Amniotic epithelial cell (primary cell): ENCODE measurements around the gene MAD1L1.
"Not testable (repeated sequence)": the region's sequence is repeated elsewhere in the genome, so short reads cannot be mapped to it uniquely, and the experiment has no call there.

Source experiments
- DNase-seq: peaks from one replicate; pipeline ENCODE4 v3.0.0-alpha.2; 2010; ENCODE audit warnings: low read depth

Gene MAD1L1

DNA sequence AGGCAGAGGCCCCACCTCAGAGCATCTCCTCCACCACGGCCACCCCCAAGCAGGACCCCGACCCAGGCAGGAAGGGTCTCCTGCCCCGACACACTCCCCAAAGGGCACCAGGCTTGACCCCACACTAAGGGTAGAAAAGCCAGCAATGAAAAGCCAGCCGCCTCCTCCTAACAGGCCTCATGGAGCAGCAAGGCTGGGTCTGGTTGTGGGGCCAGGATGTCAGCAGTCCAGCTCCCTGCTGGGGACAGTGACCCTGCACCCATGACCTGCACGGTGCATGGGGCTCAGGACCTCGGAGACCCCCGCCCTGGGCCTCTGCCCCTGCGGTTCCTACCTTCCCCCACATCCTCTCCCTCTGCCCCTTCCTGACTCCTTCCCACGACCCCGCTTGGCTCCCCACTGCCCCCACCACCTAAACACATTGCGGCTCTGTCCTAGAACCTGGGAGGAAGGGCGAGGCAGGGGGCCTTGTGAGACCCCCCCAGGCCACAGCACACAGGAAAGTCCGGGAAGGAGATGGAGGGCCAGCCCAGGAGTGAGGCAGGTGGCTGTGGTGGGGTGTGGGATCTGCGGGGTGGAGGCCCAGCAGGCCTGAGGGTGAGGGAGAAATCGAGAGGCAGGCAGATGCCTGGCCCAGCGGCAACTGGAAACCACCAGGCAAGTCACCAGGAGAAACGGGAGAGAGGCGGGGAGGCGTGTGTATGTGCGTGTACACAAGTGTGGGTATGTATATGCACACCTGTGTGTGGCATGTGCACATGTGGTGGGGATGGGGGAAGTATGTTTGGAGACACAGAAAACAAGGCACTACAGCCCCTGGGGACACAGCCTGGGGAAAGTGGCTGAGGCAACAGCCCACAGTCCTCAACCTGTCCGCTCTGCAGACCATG is 229.9 kb downstream of the MAD1L1 start:
- no peak for DNase-seq

GRCh38 chr7:2001601-2002442 is 230.9 kb downstream of the MAD1L1 start:
- DNase-seq, result no peak

DNA sequence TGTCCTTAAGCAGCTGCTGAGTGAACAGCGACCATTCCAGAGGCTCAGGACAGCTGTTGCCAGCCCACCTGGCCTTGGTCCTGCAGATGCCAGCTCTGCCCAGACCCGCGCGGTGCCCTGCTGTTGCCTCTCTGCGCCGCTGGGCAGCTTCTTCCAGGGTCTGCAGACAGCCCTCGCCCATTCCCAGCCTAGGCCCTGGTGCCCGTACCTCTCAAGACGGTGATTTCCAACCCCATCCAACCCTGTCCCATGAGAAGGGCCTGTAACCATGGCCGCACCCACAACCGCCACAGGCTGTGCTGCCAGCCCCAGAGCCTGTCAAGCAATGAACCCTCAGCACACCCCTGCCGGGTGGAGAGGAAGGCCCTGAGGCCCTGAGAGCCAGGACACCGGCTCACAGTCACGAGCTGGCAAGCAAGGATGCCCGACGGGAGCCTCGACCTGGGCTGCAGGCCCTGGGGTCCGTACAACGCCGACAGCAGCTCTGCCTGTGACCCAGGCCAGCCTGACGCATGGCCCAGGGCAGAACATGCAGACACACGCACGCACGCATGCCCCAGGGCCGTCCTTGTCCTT is 231.9 kb downstream of the MAD1L1 start:
- DNase-seq, result no peak

DNA sequence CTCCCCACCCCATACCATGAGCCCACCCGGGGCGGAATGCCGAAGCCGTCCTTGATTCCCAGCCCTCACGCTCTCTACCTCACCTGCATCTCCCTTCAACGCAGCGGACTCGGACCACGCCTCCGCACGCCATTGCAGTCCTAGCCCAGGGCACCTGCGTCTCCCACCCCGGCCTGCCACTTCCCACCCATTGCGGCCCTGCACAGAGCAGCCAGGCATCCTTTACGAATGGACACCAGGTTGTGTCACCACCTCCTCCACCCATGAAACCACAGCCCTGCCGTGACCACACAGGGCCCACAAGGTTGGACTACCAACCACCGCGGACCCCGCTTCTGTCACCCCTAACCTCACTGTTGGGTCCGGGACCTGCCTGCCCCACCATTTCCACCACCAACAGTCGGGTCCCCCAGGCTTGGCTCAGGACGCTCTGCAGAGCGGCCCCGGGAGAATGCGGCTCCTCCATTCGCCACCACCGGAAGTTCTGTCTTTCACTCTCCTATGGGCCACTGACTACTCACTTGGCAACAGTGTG is 232.5 kb downstream of the MAD1L1 start:
- no peak for DNase-seq

DNA sequence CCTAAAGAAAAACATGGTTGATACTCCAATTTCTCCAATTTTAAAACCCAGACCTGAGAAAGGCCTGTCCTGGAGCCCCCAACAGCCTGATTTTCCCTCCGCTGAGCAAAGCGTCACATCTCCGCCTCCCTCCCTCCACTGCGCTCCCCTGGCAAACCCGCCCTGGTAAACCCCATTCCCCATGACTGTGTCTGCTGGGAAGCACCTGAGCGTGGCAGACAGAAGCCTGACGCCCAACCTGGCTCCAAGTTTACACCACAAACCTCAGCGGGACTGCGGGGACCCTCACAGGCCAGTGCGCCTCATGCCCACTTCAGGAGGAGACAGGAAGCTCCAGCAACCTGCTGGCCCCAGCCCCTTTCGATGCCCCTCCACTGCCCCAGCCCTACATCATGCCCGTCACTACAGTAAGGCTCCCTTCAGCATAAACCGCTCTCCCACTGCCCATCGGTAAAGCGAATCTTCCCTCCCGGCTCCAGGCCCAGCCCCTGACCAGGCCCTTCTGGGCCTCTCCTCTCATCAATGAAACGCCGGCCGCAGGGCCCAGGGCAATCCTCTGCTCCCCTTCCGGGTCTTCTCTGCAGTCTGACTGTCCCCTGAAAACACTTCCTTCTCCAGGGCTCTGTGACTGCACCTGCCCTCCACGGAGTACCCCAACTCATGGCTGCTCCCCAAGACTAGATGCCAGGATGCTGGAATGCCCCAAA is 233.3 kb downstream of the MAD1L1 start:
- no peak for DNase-seq

GRCh38 chr7:1998146-1998545 is 234.6 kb downstream of the MAD1L1 start:
- DNase-seq, result no peak

DNA sequence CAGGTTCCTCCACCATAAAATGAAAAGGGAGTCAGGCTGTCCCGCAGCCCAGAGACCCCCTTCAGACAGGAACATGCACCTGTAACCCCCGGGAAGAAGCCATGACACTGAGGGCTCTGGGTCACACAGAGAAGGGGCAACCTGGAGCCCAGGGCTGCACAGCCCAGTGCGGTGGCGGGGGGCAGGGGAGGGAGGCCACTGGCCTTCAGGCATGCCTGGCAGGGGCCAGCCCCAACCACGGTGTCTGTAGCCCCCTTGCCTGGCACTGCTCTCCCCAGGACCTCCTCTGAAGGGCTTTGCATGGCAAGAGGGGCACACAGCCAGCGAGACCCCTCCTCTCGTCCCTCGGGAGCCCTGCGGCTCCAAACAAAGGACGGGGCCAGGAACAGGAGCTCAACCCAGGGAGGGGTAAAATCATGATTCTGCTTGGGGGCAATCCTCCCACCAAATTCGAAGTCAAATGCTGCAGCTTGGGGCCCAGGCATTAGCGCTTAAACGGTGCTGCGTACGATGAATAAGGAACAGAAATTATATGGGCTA is 235.1 kb downstream of the MAD1L1 start:
- DNase-seq, result no peak

DNA sequence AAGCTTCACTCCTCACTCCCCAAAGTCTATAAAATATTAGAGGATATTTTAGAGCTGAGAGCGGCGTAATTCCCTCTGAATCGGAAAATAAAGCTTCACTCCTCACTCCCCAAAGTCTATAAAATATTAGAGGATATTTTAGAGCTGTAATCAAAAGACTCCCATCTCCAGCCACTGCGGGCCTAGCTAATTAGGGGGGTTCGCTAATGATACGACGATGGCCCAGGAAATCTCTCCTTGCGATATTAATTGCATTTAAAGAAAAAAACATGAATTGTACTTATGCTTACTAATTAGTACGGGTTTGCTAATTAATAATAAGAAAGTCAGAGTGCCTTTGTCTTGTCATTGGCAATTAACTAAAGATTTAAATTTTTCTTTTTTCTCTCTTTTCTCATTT is 235.9 kb downstream of the MAD1L1 start:
- no peak for DNase-seq

DNA sequence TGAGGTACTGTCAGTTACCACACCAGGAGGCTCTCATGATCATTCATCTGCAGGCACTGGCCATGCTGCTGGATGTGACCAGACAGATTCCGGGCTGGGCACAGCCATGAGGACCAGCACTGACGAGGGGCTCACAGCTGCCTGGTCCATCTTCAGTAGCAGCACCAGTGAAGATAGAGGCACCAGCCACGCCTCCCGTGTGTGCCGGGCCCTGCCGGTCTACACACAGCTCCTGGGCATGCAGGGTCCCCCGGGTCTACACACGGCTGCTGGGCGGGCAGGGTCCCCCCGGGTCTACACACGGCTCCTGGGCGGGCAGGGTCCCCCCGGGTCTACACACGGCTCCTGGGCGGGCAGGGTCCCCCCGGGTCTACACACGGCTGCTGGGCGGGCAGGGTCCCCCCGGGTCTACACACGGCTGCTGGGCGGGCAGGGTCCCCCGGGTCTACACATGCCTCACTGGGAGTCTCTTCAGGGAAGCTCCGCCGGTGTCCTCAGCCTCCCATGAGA is 236.8 kb downstream of the MAD1L1 start:
- DNase-seq, result not testable (repeated sequence)

- no peak for DNase-seq
Measured at GRCh38 chr7:1995426-1995825, 237.3 kb downstream of the MAD1L1 start.

DNA sequence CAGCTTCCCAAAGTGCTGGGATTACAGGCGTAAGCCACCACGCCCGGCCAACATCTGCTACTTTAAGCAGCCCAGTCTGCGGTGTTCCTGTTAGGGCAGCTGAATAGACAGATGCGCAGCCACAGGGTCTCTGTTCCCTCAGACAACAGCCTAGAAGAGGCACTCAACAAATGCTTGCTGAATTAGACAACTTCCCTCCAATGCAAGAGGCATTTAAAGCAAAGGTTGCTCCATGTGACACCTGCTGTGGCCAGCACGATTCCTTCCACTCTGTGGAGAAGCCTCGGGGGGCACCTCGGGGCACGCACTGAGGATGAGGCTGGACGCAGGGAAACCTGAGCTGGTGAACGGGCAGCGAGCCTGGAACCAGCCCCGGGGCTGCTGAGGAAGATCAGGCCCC is 237.8 kb downstream of the MAD1L1 start:
- DNase-seq, result no peak

- DNase-seq, result no peak
Measured at GRCh38 chr7:1993776-1994740, 238.7 kb downstream of the MAD1L1 start.

DNA sequence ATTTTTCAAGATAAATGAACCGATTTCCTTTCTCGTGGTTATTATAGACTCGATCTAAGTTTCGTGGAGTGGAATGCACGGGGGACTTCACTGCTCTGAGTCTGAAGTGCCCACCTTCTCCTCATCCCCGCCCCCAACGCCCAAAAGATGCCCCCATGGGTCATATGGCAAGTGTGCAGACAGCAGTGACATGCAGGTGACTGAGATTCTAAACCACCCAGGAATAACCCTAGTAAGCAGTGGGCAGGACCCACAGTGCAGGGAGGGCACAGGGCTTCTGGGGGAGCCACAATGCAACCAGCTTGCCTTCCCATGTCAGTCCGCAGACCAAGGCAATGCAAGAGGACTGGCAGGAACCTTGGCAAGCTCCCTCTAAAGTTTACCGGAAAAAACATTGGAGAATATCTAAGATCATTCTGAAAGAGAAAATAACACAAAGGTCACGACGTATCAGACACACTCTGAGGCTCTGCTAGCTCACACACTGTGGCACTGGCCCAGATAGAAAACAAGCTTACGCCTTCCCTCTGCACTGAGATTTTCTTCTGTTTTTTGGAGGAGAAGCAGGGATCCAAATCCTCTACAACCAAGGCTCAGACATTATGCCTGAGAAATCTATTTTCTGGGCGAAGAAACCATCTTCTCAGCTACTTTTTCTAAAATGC is 239.6 kb downstream of the MAD1L1 start:
- no peak for DNase-seq

DNA sequence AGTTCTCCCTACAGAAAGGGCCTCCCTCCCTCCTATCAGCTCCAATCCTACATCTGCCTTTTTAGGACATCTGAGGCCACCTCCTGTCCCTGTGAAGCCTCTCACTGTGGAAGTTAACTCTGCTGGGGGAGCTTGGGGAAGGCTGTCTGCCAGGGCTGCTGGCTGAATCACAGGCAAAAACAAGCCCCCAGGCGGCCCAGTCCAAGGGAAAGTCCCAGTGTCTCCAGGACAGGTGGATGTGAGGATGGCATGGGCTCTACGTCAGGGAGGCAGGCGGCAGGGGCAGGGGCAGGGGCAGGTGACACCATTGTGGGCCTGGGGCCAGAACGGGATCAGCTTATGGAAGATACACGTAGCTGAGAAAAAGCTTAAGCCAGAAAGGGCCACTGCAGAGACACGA is 240.2 kb downstream of the MAD1L1 start:
- DNase-seq, result no peak

DNA sequence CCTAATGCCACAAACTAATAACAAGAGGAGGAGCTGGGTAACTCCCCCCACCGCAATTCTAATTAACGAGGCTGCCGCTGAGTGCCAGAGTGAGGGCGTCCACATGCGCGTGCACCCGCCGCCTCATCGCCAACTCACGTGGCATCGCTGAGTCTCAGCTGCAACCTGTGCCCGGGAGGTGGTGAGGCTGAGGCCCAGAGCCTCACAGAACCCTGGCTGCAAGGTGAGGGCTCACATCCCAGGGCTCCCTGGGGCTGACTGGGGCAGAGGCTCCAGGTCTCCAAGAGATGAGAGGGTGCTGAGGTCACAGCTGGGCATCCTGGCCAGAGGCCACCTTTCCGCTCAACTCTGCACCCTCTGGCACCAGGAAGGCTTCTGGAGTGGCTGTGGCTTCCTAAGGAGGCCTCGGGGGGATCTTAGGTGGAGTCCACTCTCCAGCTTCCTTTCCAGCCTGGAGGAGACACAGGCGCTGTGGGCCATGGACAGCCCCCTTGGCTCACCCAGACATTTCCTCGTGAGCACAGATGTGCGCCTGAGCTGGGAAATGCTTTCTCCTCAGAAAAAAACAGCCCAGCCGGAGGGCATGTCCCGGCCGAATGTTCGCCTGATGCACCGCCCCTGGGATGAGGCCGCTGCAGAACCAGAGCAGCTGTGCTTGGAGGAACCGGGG is 242.6 kb downstream of the MAD1L1 start:
- DNase-seq, result no peak

GRCh38 chr7:1989049-1989860 is 243.5 kb downstream of the MAD1L1 start:
- no peak for DNase-seq

- no peak for DNase-seq
Measured at GRCh38 chr7:1988533-1988930, 244.2 kb downstream of the MAD1L1 start.
